PC-3 (cell line): ENCODE results near the gene AIMP1.

ENCODE experiments used
- CTCF ChIP-seq: fragments of 300-600 bp; sonication (generic); conservative IDR thresholded peaks from 2 replicates; pipeline ENCODE4 v1.5.1; 2017; ENCODE audit warnings: antibody characterized with exemption, low read depth, mild to moderate bottlenecking, low read length
- EZH2 ChIP-seq: fragments of 300-600 bp; sonication (generic); IDR thresholded peaks from one replicate; pipeline ENCODE4 v1.6.1; 2017; ENCODE audit warnings: antibody characterized with exemption, mild to moderate bottlenecking, low read length; ENCODE audit not compliant: unreplicated experiment
- EZH2phosphoT487 ChIP-seq: fragments of 300-600 bp; sonication (generic); IDR thresholded peaks from 2 replicates; pipeline ENCODE4 v1.6.1; 2018; ENCODE audit warnings: mild to moderate bottlenecking, antibody characterized with exemption, low read length, borderline replicate concordance

- TF ChIP-seq CTCF = no peak
- TF ChIP-seq EZH2phosphoT487 = no peak
- TF ChIP-seq EZH2 = no peak
These were observed 10.8 kb upstream of the AIMP1 start for GRCh38 chr4:106305435-106306055.
